HG03520 (cell line): ENCODE data around the gene ACSBG1.

Experiments used
- ATAC-seq: cut with Tn5 transposase; IDR thresholded peaks from one replicate; pipeline ENCODE4 v1.9.1; 2021; ENCODE audit warnings: mild to moderate bottlenecking, moderate library complexity; ENCODE audit not compliant: unreplicated experiment

ACSBG1 gene

GRCh38 chr15:78234515-78235040, at the start of gene ACSBG1:
TSS of gene ACSBG1 (minus strand) at chr15:78234565. CDS start at chr15:78234501, 64 bp downstream.
- no peak for ATAC-seq

GRCh38 chr15:78282324-78282723, 48.0 kb upstream of the ACSBG1 start:
- no peak for ATAC-seq

GRCh38 chr15:78280319-78281072, 46.1 kb upstream of the ACSBG1 start:
- ATAC-seq = no peak

- ATAC-seq = no peak
Observed at GRCh38 chr15:78276064-78276943, 41.9 kb upstream of the ACSBG1 start.

GRCh38 chr15:78274994-78275393, 40.6 kb upstream of the ACSBG1 start:
- no peak for ATAC-seq

- ATAC-seq = no peak
Observed at GRCh38 chr15:78272776-78273175, 38.4 kb upstream of the ACSBG1 start.

GRCh38 chr15:78272316-78272715, 38.0 kb upstream of the ACSBG1 start:
- ATAC-seq = no peak

GRCh38 chr15:78266806-78267205, 32.4 kb upstream of the ACSBG1 start:
- no peak for ATAC-seq

GRCh38 chr15:78266229-78266628, 31.9 kb upstream of the ACSBG1 start:
- no peak for ATAC-seq

- no peak for ATAC-seq
Observed at GRCh38 chr15:78265752-78266224, 31.4 kb upstream of the ACSBG1 start.

- ATAC-seq = no peak
Observed at GRCh38 chr15:78265137-78265460, 30.7 kb upstream of the ACSBG1 start.

- ATAC-seq = no peak
Observed at GRCh38 chr15:78264304-78265136, 30.2 kb upstream of the ACSBG1 start, which contains the start of gene DNAJA4. TSS of gene DNAJA4 (plus strand) at chr15:78264562. CDS start at chr15:78264764, 202 bp downstream.

GRCh38 chr15:78263907-78264303, 29.5 kb upstream of the ACSBG1 start:
- no peak for ATAC-seq

GRCh38 chr15:78263351-78263781, 29.0 kb upstream of the ACSBG1 start:
- ATAC-seq = no peak

- no peak for ATAC-seq
Observed at GRCh38 chr15:78261062-78261461, 26.7 kb upstream of the ACSBG1 start.

- ATAC-seq = no peak
Observed at GRCh38 chr15:78260489-78260888, 26.1 kb upstream of the ACSBG1 start.

GRCh38 chr15:78259232-78259631, 24.9 kb upstream of the ACSBG1 start:
- no peak for ATAC-seq

- no peak for ATAC-seq
Observed at GRCh38 chr15:78257681-78258080, 23.3 kb upstream of the ACSBG1 start.

- ATAC-seq = no peak
Observed at GRCh38 chr15:78256044-78256437, 21.7 kb upstream of the ACSBG1 start.

GRCh38 chr15:78255421-78256043, 21.2 kb upstream of the ACSBG1 start:
- no peak for ATAC-seq
